ENCODE measurements around the gene ETS1.

DNA sequence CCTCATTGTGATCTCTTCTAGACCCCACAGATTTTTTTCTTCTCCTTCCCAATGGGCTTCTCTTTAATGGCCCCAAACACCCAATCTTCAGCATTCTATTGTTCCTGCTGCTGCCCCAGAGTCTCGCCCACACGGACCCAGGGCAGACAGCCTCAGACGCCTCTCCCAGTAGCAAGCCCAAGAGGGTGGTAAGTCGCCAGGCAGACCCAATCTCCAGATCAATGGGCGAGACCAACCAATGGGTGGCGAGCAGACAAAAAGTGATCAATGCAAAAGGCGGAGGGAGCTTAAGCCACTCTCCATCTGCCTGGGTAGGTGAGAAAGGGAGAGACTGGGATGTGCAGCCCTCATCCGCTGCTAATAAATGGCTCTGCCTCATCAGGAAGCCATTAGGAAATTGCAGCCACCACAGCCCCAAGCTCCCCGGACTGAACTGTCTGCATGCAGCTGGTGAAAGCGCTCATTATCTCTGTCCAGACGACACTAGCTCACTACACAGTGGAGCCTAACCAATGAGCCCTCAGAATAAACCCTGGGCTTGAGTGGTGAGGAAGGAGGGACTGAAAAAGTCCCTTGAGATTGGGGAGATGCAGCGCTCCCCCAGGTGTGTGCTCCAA is 81.8 kb downstream of the ETS1 start:
- TF ChIP-seq CTCF (IDR thresholded peaks at IDR 0.05), result no peak
- TF ChIP-seq POLR2A (IDR thresholded peaks at IDR 0.05), result no peak
